Measurements from ENCODE around the gene GNAI3.
A peak's percentile ranks its signal among the peaks of the same experiment; 100 is the strongest.

GNAI3 gene

DNA sequence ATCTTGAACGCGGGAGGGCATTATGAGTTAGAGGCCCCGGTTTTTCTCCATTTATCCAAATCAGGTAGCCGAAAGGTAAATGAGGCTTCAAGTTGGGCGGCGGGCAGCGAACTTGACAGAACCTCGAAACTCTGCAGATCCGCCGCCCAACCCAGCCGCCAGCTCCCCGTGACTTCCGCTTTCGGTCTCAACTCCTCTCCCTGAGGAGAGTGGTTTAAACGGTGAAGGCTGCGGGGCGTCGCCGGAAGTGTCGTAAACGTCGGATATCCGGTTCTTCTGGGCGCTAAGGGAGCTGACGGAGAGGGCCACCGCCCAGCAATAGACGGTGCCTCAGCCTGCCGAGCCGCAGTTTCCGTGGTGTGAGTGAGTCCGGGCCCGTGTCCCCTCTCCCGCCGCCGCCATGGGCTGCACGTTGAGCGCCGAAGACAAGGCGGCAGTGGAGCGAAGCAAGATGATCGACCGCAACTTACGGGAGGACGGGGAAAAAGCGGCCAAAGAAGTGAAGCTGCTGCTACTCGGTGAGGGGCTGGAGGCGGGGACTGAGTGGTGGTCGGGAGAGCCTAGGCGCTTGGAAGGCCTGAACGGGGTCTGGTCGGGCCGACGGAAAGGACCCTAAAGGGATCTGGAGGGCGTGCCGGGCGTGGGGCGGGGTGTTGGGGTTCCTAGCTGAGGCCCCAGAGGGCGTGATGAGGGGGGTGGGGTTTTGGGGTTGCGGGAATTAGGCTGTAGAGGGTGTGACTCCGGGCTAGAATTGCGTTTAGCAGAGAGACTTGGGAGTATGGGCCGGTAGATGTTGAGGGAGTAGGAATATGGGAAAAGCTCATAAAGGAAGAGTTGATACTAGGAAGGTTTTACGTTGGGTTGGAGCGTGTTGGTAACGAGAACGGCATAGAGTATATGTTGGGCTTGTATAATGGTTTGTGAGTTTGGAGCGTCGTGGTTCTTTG lies at the start of gene GNAI3:
GNAI3 (plus strand) TSS at position 295 of the 947 bp plus-strand sequence; CDS start at position 401, 106 bp downstream.
- peak; percentile 91 to 95 (median 95) for DNase-seq (ENCODE audit: low read depth in 3 of 3)

DNA sequence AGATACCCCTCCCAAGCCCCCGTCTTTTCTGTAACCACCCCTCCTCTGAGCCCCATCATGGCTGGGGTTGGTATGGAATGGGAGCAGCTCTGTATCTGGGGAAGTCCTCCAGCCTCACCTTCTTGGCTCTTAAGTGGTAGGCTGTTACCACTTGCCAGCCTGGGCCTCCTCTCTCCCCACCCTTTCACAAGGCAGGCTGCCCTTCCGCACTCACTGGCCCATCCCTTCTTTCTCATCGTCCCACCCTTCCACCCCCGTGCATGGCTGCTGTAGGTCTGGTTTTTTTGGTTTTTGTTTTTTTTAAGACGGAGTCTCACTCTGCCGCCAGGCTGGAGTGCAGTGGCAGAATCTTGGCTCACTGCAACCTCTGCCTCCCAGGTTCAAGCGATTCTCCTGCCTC lies 49.3 kb upstream of the GNAI3 start:
- no peak for DNase-seq (ENCODE audit: low read depth in 3 of 3)

DNA sequence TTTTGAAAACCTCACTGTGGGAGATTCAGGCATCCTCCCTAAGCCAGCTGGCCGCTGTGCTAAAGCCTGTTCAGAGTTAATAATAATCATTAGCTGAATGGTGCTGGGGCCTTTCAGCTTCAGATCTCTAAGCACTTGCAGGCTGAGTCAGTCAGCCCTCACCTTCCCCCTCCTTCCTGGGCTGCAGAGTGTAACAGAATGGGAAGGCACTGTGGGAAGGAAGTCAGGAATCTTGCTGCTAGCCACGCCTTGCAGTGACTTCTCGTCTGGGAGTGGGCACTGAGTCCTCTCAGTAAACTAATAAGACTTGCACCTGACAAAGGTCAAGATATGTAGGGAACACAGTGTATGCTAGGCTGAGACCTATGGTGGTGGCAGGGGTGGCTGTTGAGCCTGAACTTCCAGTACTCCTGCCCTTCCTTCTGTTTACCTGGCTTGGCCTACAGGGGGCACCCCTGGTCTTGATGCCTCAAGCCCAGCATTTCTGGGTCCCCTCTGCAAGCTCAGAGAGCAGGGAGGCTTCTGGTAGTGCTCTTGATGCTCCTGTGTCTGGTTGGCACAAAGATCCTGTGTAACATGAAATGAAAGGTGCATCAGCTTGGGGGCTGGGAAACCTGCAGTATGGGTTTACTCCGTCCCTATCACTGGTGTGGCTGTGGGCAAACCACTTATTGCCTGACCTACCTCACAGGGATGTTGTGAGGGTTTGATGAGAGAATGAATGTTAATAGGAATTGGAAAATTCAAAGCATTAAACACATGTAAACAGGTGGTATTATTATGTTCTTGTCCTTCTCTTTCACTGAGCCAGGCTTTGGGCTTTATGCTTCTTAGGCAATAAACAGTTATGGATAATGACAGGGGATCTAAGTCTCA lies 48.5 kb upstream of the GNAI3 start:
- peak in 1 of 3 experiments; percentile 65 for DNase-seq (ENCODE audit: low read depth in 3 of 3)

DNA sequence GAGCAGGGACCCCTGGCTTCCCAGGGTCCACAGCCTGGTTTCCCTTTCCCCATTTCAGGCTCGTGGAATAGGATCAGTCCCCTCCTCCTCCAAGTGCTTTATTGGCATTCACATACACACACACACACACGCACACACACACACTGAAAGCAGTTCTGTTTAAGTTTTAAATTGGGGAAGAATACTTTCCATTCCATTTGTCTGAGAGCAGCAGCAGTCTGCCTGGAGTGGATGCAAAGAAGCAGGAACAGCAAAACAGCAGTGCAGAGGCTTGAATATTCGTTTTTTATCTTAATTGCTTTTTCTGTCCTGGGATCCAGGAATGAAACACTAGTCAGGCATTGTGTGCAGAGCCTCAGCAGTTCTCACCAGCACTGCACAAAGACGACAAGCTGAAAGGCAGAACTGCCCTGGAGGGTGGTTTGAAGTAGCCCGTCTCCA lies 47.5 kb upstream of the GNAI3 start:
- DNase-seq (ENCODE audit: low read depth in 3 of 3), result no peak

DNA sequence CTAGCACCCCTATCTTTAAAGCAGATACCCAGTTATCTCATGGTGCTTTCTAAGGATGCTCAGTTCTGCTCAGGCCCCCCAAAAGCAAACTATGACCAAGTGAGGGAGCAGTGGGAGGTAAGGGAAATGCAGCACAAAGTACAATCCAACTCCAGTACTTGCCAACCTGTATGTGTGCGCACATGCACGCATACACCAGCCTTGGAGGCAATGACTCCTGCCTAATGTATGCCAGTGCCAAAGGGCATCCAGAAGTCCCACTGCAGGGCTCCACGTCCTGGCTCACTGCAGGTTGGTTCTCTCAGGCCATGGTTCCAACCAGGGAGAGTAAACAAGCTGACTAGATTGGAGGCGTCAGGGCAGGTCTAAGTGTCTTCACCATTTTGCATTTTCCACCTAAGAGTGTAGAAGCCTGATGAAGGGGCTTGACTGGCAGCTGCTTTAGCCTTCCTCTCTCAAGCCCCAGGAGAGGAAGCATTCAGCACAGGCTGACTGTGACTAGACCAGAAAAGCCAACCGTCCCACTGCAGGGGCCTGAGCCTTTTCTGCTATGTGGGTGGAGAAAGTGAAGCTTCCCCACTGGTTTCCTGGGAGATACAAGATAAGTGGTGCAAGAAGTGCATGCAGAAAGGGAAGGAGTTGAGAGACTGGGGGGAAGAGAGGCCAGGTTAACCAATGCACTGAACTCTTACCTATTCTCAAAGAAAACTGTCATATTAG lies 46.6 kb upstream of the GNAI3 start:
- DNase-seq (ENCODE audit: low read depth in 3 of 3), result no peak

DNA sequence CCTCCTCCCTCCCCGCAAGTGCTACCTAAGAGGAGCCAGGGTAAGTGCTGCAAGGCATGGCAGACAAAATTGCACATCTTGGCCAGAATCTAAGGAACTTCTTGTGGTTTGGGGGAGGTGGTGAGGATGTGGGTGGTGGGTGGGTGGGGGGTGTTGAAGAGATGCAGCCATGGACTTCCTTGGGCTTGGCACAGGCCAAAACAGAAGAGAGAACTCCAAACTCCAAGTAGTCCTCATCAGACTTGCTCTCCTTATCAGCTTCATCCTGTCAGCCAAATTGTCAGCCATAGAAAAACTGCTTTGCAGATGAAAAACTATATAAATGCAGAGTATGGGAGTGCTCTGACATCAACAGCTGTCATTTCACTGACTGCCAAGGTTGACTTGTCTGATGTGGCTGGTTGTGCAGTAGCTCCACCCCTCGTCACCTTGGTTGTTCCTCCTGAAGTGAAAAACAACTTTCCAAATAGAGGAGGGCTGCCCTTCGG lies 46.0 kb upstream of the GNAI3 start:
- peak in 1 of 3 experiments; percentile 18 for DNase-seq (ENCODE audit: low read depth in 3 of 3)

DNA sequence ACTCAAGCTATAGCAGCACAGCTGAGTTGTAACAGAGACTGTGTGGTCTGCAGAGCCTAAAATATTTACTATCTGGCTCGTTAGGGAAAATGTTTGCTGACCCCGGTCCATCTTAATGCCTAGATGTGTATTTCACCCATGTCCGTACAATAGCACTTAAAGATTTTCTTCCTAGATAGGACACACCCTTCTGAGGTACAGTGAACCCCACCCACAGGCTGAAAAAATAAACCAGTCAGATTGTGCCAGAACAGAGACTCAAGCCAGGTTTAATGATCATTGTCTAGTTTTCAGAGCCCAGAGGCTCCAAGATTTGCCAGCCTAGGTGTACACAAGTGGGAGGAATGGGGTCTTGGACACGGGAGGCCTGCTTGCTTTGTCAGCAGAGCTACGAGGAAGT lies 44.5 kb upstream of the GNAI3 start:
- no peak for DNase-seq (ENCODE audit: low read depth in 3 of 3)

DNA sequence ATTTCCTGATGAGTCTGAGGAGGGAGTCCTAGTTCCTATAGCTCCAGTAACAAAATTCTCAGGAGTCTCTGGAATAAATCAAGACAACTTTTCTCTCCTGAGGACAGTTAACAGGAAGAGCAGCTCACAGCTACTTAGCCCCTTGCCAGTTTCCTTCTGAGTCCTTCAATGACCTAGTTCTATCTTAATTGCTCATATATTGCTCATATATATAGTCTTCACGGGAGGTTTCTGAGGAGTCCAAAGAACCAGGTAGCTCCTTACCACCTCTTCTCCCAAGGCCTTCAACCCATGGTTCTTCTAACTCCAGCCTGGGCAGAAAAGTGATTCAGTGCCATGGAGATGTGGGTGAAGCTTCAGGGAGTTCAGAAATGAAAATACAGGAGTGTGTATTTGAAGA lies 43.4 kb upstream of the GNAI3 start:
- no peak for DNase-seq (ENCODE audit: low read depth in 3 of 3)

DNA sequence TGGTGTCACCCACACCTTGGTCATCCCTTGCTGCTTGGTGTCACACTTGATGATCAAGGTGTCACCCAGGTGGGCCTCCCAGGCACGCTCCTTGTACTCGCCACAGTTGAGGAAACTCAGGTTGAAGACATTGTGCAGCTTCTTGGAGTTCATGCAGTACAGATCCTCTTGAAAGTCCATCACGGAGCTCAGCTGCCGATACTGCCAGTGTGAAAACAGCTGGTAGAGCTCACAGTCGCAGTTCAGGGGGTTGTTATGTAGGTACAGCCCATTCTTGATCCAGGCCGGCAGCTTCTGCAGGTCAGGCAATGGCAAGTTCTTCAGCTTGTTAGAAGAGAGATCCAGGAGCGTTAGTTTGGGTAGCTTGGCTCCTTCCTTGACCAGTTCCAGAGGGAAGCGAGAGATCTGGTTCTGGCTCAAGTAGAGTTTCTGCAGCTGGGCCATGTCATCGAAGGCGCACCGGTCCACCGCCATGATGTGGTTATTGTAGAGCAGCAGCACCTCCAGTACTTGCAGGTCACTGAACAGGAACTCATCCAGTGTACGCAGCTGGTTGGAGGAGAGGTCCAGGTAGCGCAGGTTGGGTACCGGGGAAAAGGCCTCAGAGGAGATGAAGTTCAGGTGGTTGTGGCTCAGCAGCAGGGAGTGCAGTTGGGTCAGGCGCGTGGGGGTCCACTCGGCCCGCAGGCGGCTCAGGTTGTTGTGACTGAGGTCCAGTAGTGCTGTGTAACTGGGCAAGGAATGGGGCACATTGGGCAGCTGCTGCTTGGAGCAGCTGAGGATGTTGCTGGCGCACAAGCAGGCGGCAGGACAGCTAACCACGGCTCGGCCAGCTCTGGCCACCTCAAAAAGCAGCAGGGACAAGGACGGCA lies 40.2 kb upstream of the GNAI3 start:
- DNase-seq (ENCODE audit: low read depth in 3 of 3), result no peak

DNA sequence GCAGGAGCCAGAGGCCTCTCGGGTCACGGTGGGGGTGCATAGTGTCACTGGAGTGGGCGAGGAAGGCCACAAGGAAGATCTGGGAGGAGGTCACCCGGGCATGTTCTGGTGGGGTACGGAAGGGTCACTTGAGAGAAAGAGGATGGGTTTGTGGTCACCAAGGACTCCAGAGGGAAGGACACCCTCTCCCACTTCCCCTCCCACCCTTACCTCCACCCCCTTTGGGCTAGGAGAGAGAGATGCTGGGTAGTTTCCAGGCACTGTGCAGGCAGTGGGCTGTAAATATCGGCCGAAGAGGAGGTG lies 39.6 kb upstream of the GNAI3 start:
- DNase-seq (ENCODE audit: low read depth in 3 of 3), result no peak

DNA sequence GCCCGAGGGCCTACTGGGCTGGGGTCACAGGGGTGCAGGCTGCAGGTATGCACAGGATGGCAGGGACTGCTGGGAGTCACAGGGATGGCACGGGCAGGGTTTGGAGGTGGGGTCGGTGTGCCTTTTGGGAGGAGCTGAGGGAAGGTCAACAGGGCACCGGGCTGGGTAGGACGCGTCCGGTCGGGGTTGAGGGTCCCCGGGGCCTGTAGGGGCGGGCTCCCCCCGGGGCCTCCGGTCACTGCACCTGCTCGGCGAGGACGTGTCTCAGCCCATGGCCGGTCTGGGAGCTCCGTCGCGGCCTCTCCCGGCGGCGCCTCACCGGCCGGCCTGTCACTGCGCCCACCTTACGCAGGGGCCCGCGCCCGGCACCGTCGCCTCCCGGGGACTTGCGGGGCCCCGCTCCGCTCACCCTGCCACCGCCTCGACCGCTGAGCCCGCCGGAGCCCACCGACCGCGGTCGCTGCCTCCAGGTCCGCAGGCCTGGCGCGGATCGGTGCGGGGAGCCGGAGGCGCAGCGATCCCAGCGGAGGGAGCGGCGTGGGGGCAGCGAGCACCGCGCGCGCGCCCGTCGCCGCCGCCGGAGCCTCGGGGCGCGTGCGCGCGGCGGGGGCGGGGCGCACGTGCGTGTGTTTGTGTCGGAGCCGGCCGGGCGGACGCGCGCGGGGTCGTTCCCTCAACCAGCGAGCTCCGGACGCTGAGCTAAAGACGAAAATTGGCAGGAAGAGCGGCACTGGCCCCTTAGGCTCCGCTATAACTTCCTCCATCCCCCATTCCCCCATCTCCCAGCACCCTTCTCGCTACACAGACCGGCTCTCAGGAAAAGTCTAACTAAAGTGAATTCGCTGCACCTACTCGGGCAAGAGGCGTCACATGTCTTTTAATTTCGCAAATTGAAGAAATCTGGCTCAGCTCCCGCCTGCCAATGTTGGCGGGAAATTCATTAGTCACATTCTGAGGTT lies 39.0 kb upstream of the GNAI3 start, which contains the start of gene AMIGO1:
AMIGO1 (minus strand) TSS at position 552 of the 959 bp plus-strand sequence. CDS start 815 bp downstream, outside the sequence.
- peak; percentile 44 to 60 (median 44) for DNase-seq (ENCODE audit: low read depth in 3 of 3)

DNA sequence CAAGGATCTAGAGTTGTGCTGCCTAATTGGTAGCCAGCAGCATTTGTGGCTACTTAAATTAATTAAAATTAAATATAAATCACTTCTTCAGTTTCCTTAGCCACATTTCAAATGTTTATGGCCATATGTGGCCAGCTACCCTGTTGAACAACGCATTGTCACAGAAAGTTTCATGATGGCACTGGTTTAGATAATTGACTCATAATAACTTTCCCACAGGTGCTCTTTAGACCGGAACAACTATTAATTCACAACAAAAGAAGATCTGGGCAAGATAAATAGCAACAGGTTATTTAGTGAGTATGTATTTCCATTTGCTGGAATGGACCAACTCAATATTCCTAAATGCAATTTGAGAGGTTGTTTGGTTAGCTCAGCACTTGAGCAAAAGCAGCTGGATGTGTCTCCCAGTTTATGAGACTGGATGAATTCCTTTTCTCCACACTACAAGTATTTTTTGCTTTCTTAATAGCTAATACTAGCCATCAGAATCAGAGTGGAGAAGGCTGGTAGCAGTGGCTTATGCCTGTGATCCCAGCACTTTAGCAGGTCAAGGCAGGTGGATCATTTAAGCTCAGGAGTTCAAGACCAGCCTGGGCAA lies 35.2 kb upstream of the GNAI3 start:
- DNase-seq (ENCODE audit: low read depth in 3 of 3), result no peak

DNA sequence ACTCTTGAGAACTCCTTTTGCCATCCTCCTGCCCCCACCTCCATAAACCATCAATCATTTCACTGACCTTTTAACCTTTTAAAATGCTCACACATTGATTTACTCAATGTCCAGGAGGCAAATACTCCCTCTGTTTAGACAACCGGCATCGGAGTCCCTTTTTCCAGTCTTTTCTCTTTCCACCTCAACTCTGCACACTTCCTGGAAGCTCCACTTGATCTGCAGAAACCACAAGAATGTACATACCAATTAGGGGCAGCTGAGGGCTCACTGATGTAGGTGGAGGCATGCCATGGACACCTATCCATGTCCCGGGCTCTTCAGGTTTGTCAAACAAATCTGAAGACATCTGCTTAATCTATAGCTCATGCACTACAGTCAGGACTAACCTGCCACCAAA lies 33.6 kb upstream of the GNAI3 start:
- DNase-seq (ENCODE audit: low read depth in 3 of 3), result no peak

DNA sequence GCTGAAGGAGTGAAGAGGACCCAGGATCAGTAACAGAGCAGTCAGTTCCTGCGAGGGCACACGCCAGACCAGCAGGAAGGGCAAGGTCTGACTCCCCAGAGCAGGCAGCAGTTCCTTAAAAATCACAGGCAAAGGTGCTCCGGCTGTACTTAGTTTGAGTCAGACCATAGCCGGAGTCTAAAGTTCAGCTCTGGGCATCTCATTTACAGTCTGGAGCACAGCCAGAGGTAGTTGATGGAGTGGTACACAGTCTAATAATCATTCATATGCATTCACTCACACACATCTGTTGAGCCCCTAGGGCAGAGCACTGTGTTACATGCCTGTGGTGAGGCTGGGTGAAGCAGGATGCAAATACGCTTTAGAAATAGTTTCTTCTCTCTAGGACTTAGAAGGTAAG lies 31.5 kb upstream of the GNAI3 start:
- DNase-seq (ENCODE audit: low read depth in 3 of 3), result no peak

DNA sequence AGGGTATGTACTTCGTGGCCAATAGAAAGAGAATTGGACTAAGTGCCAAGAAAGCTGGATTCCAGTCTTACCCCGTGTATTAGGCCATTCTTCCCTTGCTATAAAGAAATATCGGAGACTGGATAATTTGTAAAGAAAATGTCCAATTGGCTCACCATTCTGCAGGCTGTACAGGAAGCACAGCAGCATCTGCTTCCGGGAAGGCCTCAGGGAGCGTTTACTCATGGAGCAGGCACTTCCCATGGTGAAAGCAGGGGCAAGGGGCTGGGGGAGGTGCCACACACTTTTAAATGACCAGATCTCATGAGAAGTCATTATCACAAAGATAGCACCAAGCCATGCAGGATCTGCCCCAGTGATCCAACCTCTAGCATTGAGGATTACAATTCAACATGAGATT lies 31.1 kb upstream of the GNAI3 start:
- DNase-seq (ENCODE audit: low read depth in 3 of 3), result no peak

DNA sequence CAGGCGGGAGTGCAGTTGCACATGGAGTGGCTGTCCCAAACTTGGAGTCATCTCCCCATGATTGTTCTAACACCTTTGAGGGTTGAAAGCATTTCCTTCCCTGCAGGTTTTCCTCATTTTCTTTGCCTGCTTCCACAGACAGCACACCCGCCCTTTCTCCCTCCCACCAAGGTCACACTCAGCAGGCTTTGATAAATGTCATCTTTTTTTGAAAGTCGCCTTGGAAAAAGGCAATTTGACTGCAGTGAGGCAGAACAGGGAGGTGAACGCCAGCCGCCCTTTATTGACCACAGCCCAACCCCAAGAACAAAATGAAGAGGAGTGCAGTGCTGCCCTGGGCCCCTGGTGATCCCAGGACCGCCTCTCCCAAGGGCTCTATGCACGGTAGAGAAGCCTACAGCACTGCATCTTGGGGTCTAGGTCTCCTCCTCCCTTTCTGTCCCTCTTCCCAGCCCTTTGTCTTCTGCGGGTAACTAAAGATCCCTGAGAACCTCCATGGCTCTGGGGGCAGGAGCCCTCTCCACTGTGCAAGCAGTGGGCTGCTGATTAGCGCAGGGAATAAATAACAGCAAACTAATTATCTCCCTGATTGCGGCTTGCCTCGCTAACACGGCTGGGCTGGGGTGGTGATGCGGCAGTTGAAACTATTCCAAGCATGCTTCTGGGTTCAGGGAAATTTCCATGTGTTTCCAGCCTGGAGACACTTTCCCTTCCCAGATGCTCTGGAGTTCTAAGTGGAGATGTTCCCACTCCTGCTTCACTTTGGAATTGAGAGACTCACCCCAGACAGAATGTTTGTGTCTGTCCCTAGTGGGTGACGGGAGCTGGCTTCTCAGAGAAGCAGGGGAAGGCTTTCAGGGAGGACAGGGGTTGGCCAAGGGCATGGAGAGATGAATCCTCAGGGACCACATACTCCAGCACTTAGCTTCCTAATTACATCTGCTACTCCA lies 27.1 kb upstream of the GNAI3 start:
- DNase-seq (ENCODE audit: low read depth in 3 of 3), result no peak

DNA sequence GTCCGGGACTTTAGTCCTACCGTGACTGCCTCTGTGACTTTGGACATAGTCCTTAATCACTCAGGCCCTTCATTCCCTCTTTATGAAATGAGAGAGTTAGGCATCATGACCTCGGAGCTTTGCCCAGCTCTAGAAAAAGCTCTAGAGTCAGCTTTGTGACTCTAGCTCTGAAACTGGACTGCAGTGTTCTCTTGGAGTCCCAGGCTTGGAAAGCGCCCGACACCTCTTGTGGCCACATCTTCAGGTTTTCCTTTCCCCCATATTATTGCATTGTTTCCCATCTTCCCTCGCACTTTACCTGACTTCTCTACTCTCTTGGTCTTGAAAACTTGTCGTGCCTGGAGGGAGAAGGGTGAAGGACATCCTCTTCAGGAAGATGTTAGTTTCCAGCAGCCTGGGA lies 26.4 kb upstream of the GNAI3 start:
- DNase-seq (ENCODE audit: low read depth in 3 of 3), result no peak

DNA sequence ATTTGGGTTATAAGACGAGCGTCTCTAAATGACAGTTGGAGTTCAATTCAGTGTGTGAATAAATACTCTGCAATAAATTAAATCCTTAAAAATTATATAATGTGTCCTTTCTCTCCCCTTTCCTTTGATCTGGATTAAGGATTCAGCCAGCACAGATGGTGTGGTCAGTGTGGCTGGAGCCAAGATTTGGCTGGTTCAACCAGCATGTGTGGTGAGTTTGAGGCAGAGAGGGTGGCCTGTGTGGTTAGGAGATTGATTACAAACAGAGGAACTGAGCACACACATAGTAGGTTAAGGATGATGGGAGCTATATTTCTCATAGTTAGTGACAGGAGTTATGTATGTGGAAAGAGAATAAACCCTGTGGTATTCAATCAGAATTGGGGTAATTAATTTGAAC lies 24.7 kb upstream of the GNAI3 start:
- no peak for DNase-seq (ENCODE audit: low read depth in 3 of 3)

Data from stimulated activated CD4-positive, alpha-beta T cell treated with anti-CD3 and anti-CD28 coated beads, TNF-alpha, amount 100 ng/mL, for 24 hours (primary cell).